HCT116 (cell line): ENCODE results near the gene WWOX.

Experiments used
- CBX3 ChIP-seq: IDR thresholded peaks from 2 replicates; pipeline ENCODE4 v1.6.1; 2012; ENCODE audit warnings: low read depth
- EGR1 ChIP-seq: IDR thresholded peaks from 2 replicates; pipeline ENCODE4 v1.6.1; 2012; ENCODE audit warnings: low read depth
- EZH2 ChIP-seq: fragments of 200-600 bp; sonication (generic); IDR thresholded peaks from 2 replicates; pipeline ENCODE4 v1.6.1; 2017; ENCODE audit warnings: antibody characterized with exemption, mixed run types
- JUND ChIP-seq: IDR thresholded peaks from 2 replicates; pipeline ENCODE4 v1.6.1; 2012
- POLR2A ChIP-seq: IDR thresholded peaks from 2 replicates; pipeline ENCODE4 v1.7.0; 2011; ENCODE audit warnings: borderline replicate concordance; ENCODE audit not compliant: insufficient read depth, insufficient read length; ENCODE audit errors: extremely low read depth
- POLR2AphosphoS5 ChIP-seq: IDR thresholded peaks from 2 replicates; pipeline ENCODE4 v1.6.1; 2011; ENCODE audit warnings: mild to moderate bottlenecking, low read depth, low read length, moderate library complexity
- SIN3A ChIP-seq: IDR thresholded peaks from 2 replicates; pipeline ENCODE4 v1.6.1; 2012; ENCODE audit warnings: low read depth
- TCF7L2 ChIP-seq: IDR thresholded peaks from 2 replicates; pipeline ENCODE4 v1.7.0; 2011; ENCODE audit warnings: borderline replicate concordance, inconsistent platforms; ENCODE audit not compliant: insufficient read depth, insufficient read length; ENCODE audit errors: extremely low read depth
- TF ChIP-seq, protein P1 (sequence below), 3 experiments: fragments of 200-600 bp in 1 of 3; sonication (generic) in 1 of 3; IDR thresholded peaks in 2 of 3; conservative IDR thresholded peaks in 1 of 3; 2 replicates each; pipeline ENCODE4 v1.5.1; 2012 to 2017; ENCODE audit warnings: low read depth in 2 of 3, low read length in 2 of 3, antibody characterized with exemption in 1 of 3, borderline replicate concordance in 1 of 3, control low read depth in 1 of 3, mild to moderate bottlenecking in 1 of 3, mixed read lengths in 1 of 3, mixed run types in 1 of 3, moderate library complexity in 1 of 3; ENCODE audit not compliant: insufficient read depth in 1 of 3
- TF ChIP-seq, protein P2 (sequence below): IDR thresholded peaks from 2 replicates; pipeline ENCODE4 v1.6.1; 2011; ENCODE audit warnings: mild to moderate bottlenecking, low read length, moderate library complexity; ENCODE audit not compliant: insufficient replicate concordance; ENCODE audit errors: extremely low read depth
- TF ChIP-seq, protein P3 (sequence below): IDR thresholded peaks from 2 replicates; pipeline ENCODE4 v1.6.1; 2012
- TF ChIP-seq, protein P4 (sequence below): IDR thresholded peaks from 2 replicates; pipeline ENCODE4 v1.6.1; 2012; ENCODE audit warnings: low read depth

- no peak for TF ChIP-seq EZH2
- TF ChIP-seq, protein P1, sequence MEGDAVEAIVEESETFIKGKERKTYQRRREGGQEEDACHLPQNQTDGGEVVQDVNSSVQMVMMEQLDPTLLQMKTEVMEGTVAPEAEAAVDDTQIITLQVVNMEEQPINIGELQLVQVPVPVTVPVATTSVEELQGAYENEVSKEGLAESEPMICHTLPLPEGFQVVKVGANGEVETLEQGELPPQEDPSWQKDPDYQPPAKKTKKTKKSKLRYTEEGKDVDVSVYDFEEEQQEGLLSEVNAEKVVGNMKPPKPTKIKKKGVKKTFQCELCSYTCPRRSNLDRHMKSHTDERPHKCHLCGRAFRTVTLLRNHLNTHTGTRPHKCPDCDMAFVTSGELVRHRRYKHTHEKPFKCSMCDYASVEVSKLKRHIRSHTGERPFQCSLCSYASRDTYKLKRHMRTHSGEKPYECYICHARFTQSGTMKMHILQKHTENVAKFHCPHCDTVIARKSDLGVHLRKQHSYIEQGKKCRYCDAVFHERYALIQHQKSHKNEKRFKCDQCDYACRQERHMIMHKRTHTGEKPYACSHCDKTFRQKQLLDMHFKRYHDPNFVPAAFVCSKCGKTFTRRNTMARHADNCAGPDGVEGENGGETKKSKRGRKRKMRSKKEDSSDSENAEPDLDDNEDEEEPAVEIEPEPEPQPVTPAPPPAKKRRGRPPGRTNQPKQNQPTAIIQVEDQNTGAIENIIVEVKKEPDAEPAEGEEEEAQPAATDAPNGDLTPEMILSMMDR (IDR thresholded peaks at IDR 0.05 in 2 of 3, conservative IDR thresholded peaks at IDR 0.05 in 1 of 3; ENCODE audit: borderline replicate concordance in 1 of 3, insufficient read depth in 1 of 3, low read depth in 2 of 3, low read length in 2 of 3): no peak
- TF ChIP-seq POLR2A: no peak
- TF ChIP-seq, protein P2, sequence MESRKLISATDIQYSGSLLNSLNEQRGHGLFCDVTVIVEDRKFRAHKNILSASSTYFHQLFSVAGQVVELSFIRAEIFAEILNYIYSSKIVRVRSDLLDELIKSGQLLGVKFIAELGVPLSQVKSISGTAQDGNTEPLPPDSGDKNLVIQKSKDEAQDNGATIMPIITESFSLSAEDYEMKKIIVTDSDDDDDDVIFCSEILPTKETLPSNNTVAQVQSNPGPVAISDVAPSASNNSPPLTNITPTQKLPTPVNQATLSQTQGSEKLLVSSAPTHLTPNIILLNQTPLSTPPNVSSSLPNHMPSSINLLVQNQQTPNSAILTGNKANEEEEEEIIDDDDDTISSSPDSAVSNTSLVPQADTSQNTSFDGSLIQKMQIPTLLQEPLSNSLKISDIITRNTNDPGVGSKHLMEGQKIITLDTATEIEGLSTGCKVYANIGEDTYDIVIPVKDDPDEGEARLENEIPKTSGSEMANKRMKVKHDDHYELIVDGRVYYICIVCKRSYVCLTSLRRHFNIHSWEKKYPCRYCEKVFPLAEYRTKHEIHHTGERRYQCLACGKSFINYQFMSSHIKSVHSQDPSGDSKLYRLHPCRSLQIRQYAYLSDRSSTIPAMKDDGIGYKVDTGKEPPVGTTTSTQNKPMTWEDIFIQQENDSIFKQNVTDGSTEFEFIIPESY: no peak
- no peak for TF ChIP-seq TCF7L2
- no peak for TF ChIP-seq POLR2AphosphoS5
- TF ChIP-seq, protein P3, sequence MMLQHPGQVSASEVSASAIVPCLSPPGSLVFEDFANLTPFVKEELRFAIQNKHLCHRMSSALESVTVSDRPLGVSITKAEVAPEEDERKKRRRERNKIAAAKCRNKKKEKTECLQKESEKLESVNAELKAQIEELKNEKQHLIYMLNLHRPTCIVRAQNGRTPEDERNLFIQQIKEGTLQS: no peak
- TF ChIP-seq, protein P4, sequence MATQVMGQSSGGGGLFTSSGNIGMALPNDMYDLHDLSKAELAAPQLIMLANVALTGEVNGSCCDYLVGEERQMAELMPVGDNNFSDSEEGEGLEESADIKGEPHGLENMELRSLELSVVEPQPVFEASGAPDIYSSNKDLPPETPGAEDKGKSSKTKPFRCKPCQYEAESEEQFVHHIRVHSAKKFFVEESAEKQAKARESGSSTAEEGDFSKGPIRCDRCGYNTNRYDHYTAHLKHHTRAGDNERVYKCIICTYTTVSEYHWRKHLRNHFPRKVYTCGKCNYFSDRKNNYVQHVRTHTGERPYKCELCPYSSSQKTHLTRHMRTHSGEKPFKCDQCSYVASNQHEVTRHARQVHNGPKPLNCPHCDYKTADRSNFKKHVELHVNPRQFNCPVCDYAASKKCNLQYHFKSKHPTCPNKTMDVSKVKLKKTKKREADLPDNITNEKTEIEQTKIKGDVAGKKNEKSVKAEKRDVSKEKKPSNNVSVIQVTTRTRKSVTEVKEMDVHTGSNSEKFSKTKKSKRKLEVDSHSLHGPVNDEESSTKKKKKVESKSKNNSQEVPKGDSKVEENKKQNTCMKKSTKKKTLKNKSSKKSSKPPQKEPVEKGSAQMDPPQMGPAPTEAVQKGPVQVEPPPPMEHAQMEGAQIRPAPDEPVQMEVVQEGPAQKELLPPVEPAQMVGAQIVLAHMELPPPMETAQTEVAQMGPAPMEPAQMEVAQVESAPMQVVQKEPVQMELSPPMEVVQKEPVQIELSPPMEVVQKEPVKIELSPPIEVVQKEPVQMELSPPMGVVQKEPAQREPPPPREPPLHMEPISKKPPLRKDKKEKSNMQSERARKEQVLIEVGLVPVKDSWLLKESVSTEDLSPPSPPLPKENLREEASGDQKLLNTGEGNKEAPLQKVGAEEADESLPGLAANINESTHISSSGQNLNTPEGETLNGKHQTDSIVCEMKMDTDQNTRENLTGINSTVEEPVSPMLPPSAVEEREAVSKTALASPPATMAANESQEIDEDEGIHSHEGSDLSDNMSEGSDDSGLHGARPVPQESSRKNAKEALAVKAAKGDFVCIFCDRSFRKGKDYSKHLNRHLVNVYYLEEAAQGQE: no peak
- no peak for TF ChIP-seq SIN3A
- no peak for TF ChIP-seq CBX3
- TF ChIP-seq EGR1: no peak
- TF ChIP-seq JUND: no peak
Observed at GRCh38 chr16:78311831-78312230, 212.4 kb downstream of the WWOX start.
